CD14-positive monocyte (primary cell): ENCODE data around the gene ZNF211. TPM values are rescaled to one million over a fixed set of nuclear protein-coding genes. Genes with fewer than 3 reads are reported as not detected.
A peak's percentile ranks its signal among the peaks of the same experiment; 100 is the strongest.

ENCODE experiments used
- DNase-seq, 3 donors: peaks; one replicate each; pipeline ENCODE4 v3.0.0-alpha.2; 2011 to 2022
- H2AFZ ChIP-seq: 2 replicates; pipeline ENCODE4 v1.6.0; 2012; ENCODE audit warnings: mild to moderate bottlenecking, low read depth, low read length, inconsistent platforms; ENCODE audit not compliant: insufficient read depth, poor library complexity, severe bottlenecking
- H3K27ac ChIP-seq, 2 donors: 1 replicate in 1 of 2; 2 replicates in 1 of 2; pipeline ENCODE4 v1.5.1; 2012 to 2013; ENCODE audit warnings: low read length in 2 of 2, control low read depth in 1 of 2, inconsistent platforms in 1 of 2, low read depth in 1 of 2, mild to moderate bottlenecking in 1 of 2
- H3K27me3 ChIP-seq, 2 donors: one replicate each; pipeline versions ENCODE4 v1.6.0 to v1.6.1; 2011 to 2013; ENCODE audit warnings: low read length in 2 of 2; ENCODE audit not compliant: control insufficient read depth in 2 of 2, insufficient read depth in 2 of 2
- H3K36me3 ChIP-seq, 2 donors: replicated peaks in 1 of 2; 1 replicate in 1 of 2; 2 replicates in 1 of 2; pipeline versions ENCODE4 v1.5.1 to v1.6.1; 2012 to 2013; ENCODE audit warnings: low read length in 2 of 2, control low read depth in 1 of 2, inconsistent platforms in 1 of 2, mild to moderate bottlenecking in 1 of 2; ENCODE audit not compliant: insufficient read depth in 2 of 2, control insufficient read depth in 1 of 2
- H3K4me1 ChIP-seq, 2 donors: 1 replicate in 1 of 2; 2 replicates in 1 of 2; pipeline versions ENCODE4 v1.5.1 to v1.6.1; 2012 to 2013; ENCODE audit warnings: low read length in 2 of 2, control low read depth in 1 of 2, inconsistent platforms in 1 of 2, mild to moderate bottlenecking in 1 of 2, moderate library complexity in 1 of 2; ENCODE audit not compliant: insufficient read depth in 2 of 2, control insufficient read depth in 1 of 2
- H3K4me2 ChIP-seq: replicated peaks from 2 replicates; pipeline ENCODE3; 2012; ENCODE audit warnings: low read length, moderate library complexity, mild to moderate bottlenecking; ENCODE audit not compliant: poor library complexity, severe bottlenecking; ENCODE audit errors: extremely low read depth
- H3K4me3 ChIP-seq, 3 experiments: fragments of 200-600 bp in 1 of 3; sonication (generic) in 1 of 3; replicated peaks in 1 of 3; 1 replicate in 2 of 3; 2 replicates in 1 of 3; pipeline ENCODE4 v1.5.1; 2011 to 2013; ENCODE audit warnings: low read length in 3 of 3, mild to moderate bottlenecking in 3 of 3, control low read depth in 2 of 3, low read depth in 2 of 3, inconsistent platforms in 1 of 3, moderate library complexity in 1 of 3
- H3K79me2 ChIP-seq: 2 replicates; pipeline ENCODE4 v1.6.0; 2012; ENCODE audit warnings: mild to moderate bottlenecking, control low read depth, inconsistent platforms, low read length, moderate library complexity; ENCODE audit not compliant: insufficient read depth
- H3K9ac ChIP-seq: 2 replicates; pipeline ENCODE4 v1.6.0; 2017; ENCODE audit warnings: low read length, mild to moderate bottlenecking; ENCODE audit not compliant: insufficient read depth, poor library complexity, severe bottlenecking
- H3K9me3 ChIP-seq, 2 donors: replicated peaks in 1 of 2; 1 replicate in 1 of 2; 2 replicates in 1 of 2; pipeline versions ENCODE4 v1.5.1 to v1.6.1; 2012 to 2013; ENCODE audit warnings: low read length in 2 of 2, control low read depth in 1 of 2; ENCODE audit not compliant: control insufficient read depth in 1 of 2, insufficient read depth in 1 of 2
- H4K20me1 ChIP-seq: 2 replicates; pipeline ENCODE4 v1.6.0; 2012; ENCODE audit warnings: mild to moderate bottlenecking, low read length, control low read depth, moderate library complexity; ENCODE audit not compliant: insufficient read depth
- H3K27ac Mint-ChIP-seq, 7 donors: one replicate each; pipeline ENCODE4 v1.8.0; 2020; ENCODE audit warnings: mild to moderate bottlenecking in 7 of 7, mixed read lengths in 7 of 7, moderate library complexity in 6 of 7, inconsistent platforms in 2 of 7
- H3K27me3 Mint-ChIP-seq, 3 donors: one replicate each; pipeline ENCODE4 v1.8.0; 2021 to 2022; ENCODE audit warnings: low read depth in 3 of 3, mild to moderate bottlenecking in 3 of 3, mixed read lengths in 3 of 3, moderate library complexity in 3 of 3, inconsistent platforms in 1 of 3
- H3K36me3 Mint-ChIP-seq, 2 donors: one replicate each; pipeline ENCODE4 v1.8.0; 2020; ENCODE audit warnings: mixed read lengths in 2 of 2, inconsistent platforms in 1 of 2, mild to moderate bottlenecking in 1 of 2
- H3K4me1 Mint-ChIP-seq: one replicate; pipeline ENCODE4 v1.8.0; 2020; ENCODE audit warnings: mild to moderate bottlenecking, mixed read lengths
- H3K4me3 Mint-ChIP-seq, 2 donors: one replicate each; pipeline ENCODE4 v1.8.0; 2020; ENCODE audit warnings: mild to moderate bottlenecking in 2 of 2, mixed read lengths in 2 of 2, moderate library complexity in 1 of 2
- H3K9me3 Mint-ChIP-seq, 7 donors: one replicate each; pipeline ENCODE4 v1.8.0; 2020 to 2022; ENCODE audit warnings: mixed read lengths in 7 of 7, mild to moderate bottlenecking in 6 of 7, moderate library complexity in 6 of 7, inconsistent platforms in 2 of 7
- WGBS: methylation state at CpG from one replicate; pipeline ENCODE4 v1.1.5; 2013; ENCODE audit warnings: missing lambda C conversion rate; ENCODE audit not compliant: insufficient coverage; 5-methylcytosine and 5-hydroxymethylcytosine counted together
- intact Hi-C, 2 donors: fragments of 100-400 bp; cut with micrococcal nuclease; formaldehyde crosslinking; loops; one replicate each; pipeline versions ENCODE4 v1.15.0 to v1.15.1; 2023
- polyA plus RNA-seq, 3 donors: library from polyadenylated mRNA; depleted of rRNA in 1 of 3; unstranded in 2 of 3; stranded (reverse) in 1 of 3; fragments of 300-500 nt in 2 of 3; fragments of >200 nt in 1 of 3; fragmentation: Illumina TruSeq in 2 of 3; gene quantifications; 1 replicate in 2 of 3; 2 replicates in 1 of 3; pipeline ENCODE4 v1.2.3, GENCODE V29; 2012 to 2021
- TF ChIP-seq, protein P1 (sequence below): fragments of 200-600 bp; IDR thresholded peaks from one replicate; pipeline ENCODE4 v1.8.0; 2022; ENCODE audit warnings: antibody characterized with exemption, mild to moderate bottlenecking

Gene ZNF211
- polyA plus RNA-seq, 3 donors: 4.5 to 13.9 (median 6.1) TPM

DNA sequence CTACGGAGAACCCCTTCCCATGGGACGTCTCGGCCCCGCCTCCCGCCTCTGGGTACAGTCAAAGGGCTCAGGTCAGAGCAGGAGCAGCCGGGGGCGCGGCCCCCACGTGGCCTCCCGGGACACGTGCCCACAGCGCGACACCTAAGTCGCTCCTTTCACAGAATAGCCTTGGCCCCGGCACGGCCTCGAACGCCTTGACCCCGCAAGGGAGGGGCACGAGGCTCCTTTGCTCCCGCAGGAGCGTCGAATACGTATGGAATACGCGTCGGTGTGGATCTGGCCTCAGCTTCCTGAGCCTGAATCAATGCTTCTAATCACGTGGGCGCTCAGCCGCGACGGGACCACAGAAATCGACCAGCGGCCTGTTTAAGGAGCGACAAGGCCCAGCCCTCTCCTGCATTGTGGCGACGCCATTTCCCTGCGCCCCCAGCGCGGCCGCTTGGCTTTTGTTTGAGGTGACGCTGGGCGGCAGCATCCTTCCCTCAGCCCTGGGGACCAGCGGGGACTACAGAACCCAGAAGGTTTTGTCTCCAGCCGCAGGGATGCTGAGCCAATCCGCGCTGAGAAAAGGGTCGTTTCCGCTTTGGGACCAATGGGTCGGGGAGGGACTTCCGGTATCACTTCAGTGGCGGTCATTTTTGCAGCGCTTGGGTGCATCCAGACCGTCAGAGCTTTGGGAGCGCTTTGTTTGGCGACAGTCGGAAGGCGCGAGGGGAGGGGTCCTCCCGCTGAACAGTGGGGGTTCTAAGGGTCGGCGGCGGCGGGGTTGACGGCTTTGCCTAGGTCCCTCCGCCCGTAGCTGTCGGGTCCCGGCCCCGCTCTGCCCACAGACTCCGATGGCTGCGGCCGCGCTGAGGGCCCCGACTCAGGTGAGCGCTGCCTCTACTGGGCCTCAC, 49.2 kb upstream of the ZNF211 start, which contains the start of gene ZIK1:
Gene ZIK1 (plus strand): TSS at position 625 of the 896 bp plus-strand sequence. CDS start 212 bp downstream, at position 837.
- H3K9me3 Mint-ChIP-seq: peaks cover 62 to 92% (median 90%) of the 10 kb centered on the region in 7 donors
- Histone ChIP-seq H3K9me3 (peaks cover 73 to 75% of the 10 kb centered on the region in 2 donors), H3K4me1 (peaks cover 15 to 23% of the 10 kb centered on the region in 2 donors), H3K4me2 (peak within 1 kb of the TSS; percentile 71), H3K79me2 (no peaks in the 10 kb centered on the region), H2AFZ (peak within 1 kb of the TSS; percentile 89), H3K9ac (no peak within 1 kb of the TSS), H3K4me3 (peak within 1 kb of the TSS; percentile 43 to 76 (median 45)), H4K20me1 (no peaks in the 10 kb centered on the region), H3K36me3 (peaks cover 0 to 27% of the 10 kb centered on the region in 2 donors), H3K27ac (no peak within 1 kb of the TSS), H3K27me3 (no peaks in the 10 kb centered on the region)
- peaks cover 29 to 36% of the 10 kb centered on the region in 2 donors for H3K36me3 Mint-ChIP-seq
- H3K27ac Mint-ChIP-seq: peak within 1 kb of the TSS in 5 of 7 donors; percentile 9 to 64 (median 58)
- H3K27me3 Mint-ChIP-seq: peaks cover 0 to 4% (median 2%) of the 10 kb centered on the region in 3 donors
- DNase-seq: peak; percentile 82 to 86 (median 84)
- 5% methylated on average over 71 of the region's 76 CpGs for WGBS
- TF ChIP-seq, protein P1, sequence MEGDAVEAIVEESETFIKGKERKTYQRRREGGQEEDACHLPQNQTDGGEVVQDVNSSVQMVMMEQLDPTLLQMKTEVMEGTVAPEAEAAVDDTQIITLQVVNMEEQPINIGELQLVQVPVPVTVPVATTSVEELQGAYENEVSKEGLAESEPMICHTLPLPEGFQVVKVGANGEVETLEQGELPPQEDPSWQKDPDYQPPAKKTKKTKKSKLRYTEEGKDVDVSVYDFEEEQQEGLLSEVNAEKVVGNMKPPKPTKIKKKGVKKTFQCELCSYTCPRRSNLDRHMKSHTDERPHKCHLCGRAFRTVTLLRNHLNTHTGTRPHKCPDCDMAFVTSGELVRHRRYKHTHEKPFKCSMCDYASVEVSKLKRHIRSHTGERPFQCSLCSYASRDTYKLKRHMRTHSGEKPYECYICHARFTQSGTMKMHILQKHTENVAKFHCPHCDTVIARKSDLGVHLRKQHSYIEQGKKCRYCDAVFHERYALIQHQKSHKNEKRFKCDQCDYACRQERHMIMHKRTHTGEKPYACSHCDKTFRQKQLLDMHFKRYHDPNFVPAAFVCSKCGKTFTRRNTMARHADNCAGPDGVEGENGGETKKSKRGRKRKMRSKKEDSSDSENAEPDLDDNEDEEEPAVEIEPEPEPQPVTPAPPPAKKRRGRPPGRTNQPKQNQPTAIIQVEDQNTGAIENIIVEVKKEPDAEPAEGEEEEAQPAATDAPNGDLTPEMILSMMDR: no peak
- peaks cover 14% of the 10 kb centered on the region for H3K4me1 Mint-ChIP-seq
- intact Hi-C loops: loop anchor here in 1 of 2 donors (5.0 kb wide), 1 partner anchor 99 kb away; the partner anchor contains the start of gene ZNF551
- peak within 1 kb of the TSS; percentile 91 to 95 for H3K4me3 Mint-ChIP-seq

DNA sequence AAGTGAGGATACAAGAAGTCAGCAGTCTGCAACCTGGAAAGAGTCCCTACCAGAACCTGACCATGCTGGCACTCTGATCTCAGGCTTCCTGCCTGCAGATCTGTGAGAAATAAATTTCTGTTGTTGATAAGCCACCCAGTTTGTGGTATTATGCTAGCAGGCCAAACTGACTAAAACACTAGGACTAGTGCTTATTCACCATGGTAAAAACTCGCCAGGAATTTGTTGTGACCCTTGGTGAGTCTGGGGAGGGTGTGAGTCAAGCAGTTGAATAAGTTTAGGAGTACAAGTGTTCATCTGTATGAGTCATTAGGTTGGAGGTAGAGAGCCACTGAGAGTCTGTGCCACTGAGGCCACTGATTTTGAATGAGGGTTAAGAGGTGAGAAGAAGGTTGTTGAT, 45.4 kb upstream of the ZNF211 start:
- peaks cover 65 to 99% (median 98%) of the 10 kb centered on the region in 7 donors for H3K9me3 Mint-ChIP-seq
- peaks cover 47 to 53% of the 10 kb centered on the region in 2 donors for H3K36me3 Mint-ChIP-seq

More for the DNA sequence above, 45.4 kb upstream of the ZNF211 start:
- Mint-ChIP-seq H3K4me3 (no peak overlapping the region), H3K27me3 (peaks cover 0 to 2% (median 0%) of the 10 kb centered on the region in 3 donors), H3K4me1 (peaks cover 11% of the 10 kb centered on the region), H3K27ac (no peak overlapping the region)
- Histone ChIP-seq H3K27ac (no peak overlapping the region), H3K4me1 (peaks cover 15 to 16% of the 10 kb centered on the region in 2 donors), H2AFZ (no peak overlapping the region), H3K4me3 (peak overlapping the region in 1 of 3 experiments; percentile 22), H3K4me2 (no peak overlapping the region), H3K9me3 (peaks cover 84 to 93% of the 10 kb centered on the region in 2 donors), H3K36me3 (peaks cover 11 to 57% of the 10 kb centered on the region in 2 donors), H4K20me1 (no peaks in the 10 kb centered on the region), H3K79me2 (no peaks in the 10 kb centered on the region), H3K9ac (no peak overlapping the region), H3K27me3 (no peaks in the 10 kb centered on the region)
- intact Hi-C loops: no loop called here
- no peak for DNase-seq
- 92% methylated on average over 1 of the region's 1 CpG for WGBS
- TF ChIP-seq, protein P1: no peak
